Activated CD4-positive, alpha-beta T cell treated with anti-CD3 and anti-CD28 coated beads, Interleukin-10, Interleukin-2, amounts not matched to agents 100 ng/mL and 50 ng/mL, durations not matched to agents 16 hours and 8 hours (primary cell): ENCODE measurements around the gene GP9.
"Not testable (repeated sequence)": the region's sequence is repeated elsewhere in the genome, so short reads cannot be mapped to it uniquely, and the experiment has no call there.

Experiments
- DNase-seq: peaks from one replicate; pipeline ENCODE4 v3.0.0-alpha.2; 2020

GP9 gene

GRCh38 chr3:129052675-129053074 is 7.9 kb upstream of the GP9 start:
- DNase-seq = no peak

DNA sequence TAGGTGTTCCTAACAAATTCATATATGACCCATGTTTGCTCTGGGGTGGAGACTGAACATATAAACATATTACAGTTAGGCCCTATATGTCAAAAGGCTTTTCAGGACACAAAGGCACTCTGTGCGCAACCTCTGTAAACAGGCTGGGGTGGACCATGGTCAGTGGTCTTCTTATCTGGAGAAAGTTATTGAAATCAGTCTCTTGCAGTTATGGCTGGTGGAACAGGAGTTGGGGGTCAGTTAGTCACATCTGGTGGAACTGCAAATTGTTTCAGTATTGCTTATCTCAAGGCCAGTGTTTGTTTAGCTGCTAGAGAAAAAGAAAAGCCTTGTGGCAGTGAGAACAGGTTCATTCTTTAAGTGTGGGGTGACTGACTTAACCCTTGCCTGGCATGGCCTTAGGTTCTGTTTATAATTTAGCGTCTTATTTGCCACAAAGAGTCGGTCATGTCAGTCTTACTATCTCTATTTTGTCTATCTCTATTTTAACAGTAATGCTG is 5.9 kb upstream of the GP9 start:
- no peak for DNase-seq

- DNase-seq = no peak
Measured at GRCh38 chr3:129056451-129057173, 4.0 kb upstream of the GP9 start.

- no peak for DNase-seq
Measured at GRCh38 chr3:129057249-129057648, 3.3 kb upstream of the GP9 start.

GRCh38 chr3:129058441-129059200 is 2.0 kb upstream of the GP9 start:
- peak; percentile 27 for DNase-seq

- no peak for DNase-seq
Measured at GRCh38 chr3:129059311-129059958, 1.1 kb upstream of the GP9 start.

- no peak for DNase-seq
Measured at GRCh38 chr3:129061023-129061887, 676 bp downstream of the GP9 start.

GRCh38 chr3:129061888-129062834 is 1.6 kb downstream of the GP9 start:
- DNase-seq = no peak

GRCh38 chr3:129063091-129063640 is 2.6 kb downstream of the GP9 start:
- no peak for DNase-seq

DNA sequence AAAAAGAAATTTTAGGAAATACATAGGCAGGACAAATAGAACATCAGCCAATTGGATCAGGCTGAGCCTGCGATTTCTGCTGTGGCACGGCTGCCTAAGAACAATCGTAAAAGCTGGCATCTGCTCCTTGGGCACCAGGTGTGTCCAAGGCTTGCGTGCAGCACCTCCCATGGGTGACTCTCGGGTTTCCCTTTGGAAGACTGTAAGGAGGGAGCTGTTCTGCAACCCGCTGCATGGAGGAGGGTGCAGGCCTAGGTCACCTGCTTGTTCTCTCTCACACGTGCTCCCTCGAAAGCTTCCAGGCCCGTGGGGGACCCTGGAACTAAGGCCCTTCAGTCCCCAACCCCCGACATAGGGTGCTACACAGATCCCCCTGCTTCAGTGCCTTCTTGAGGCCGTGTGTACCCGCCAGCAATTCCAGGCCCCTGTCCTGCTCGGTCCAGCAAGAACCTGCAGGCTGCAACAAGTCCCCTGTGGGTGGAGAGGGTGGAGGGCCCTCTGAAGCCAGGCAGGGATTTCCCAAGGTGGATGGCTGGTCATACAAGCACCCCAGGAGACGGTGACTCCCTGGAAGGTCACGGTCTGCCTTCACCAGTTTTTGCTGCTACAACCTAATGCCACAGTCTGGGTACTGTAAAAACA is 3.4 kb downstream of the GP9 start:
- DNase-seq = no peak

- no peak for DNase-seq
Measured at GRCh38 chr3:129065016-129065719, 4.6 kb downstream of the GP9 start.

DNA sequence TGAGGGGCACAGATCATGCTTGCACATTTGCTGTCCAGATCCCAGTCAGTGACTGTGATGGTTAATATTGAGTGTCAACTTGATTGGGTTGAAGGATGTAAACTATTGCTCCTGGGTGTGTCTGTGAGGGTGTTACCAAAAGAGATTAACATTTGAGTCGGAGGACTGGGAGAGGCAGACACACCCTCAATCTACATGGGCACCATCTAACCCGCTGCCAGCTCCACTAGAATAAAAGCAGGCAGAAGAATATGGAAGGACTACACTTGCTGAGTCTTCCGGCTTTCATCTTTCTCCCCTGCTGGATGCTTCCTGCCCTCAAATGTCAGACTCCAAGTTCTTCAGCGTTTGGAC is 5.1 kb downstream of the GP9 start:
- DNase-seq = no peak

GRCh38 chr3:129067719-129068118 is 7.1 kb downstream of the GP9 start:
- peak; percentile 18 for DNase-seq

- DNase-seq = no peak
Measured at GRCh38 chr3:129068291-129068886, 7.8 kb downstream of the GP9 start.

- DNase-seq = not testable (repeated sequence)
Measured at GRCh38 chr3:129069313-129070085, 8.9 kb downstream of the GP9 start.

DNA sequence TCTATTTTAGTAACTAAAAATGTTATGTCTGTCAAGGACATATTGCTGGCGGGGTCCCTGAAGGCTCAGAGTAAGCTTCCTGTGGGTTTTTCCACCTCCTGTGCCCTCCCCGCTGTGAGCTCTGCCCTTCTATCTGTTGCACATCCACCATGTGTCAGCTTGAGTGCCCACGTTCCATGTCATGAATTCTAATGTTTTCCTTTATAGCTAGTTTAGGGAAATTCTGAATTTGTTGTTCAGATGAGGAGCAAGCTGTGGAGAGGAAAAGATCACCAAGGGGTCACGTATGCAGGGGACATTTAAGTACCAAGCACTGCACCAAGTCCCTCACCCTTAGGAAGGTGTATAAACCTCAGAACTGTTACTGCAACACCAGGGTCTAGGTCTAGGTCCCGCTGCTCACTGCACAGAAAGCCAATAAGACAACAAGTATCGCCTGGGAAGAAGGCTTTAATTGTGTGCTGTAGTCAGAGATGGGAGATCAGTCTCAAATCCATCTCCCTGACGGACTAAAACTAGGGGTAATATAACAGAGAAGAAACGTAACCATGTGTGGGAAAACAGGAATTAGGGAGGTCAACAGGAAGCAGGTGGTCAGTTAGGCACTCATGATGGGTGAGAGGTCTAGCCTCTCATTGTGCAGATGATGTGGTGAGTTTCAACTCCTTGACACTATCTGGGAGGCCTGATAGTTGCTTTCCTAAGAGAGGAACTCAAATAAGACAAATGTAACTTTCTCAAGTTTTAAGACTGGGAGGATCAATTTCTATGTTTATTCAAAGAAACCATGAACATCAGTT is 9.7 kb downstream of the GP9 start:
- DNase-seq = no peak

DNA sequence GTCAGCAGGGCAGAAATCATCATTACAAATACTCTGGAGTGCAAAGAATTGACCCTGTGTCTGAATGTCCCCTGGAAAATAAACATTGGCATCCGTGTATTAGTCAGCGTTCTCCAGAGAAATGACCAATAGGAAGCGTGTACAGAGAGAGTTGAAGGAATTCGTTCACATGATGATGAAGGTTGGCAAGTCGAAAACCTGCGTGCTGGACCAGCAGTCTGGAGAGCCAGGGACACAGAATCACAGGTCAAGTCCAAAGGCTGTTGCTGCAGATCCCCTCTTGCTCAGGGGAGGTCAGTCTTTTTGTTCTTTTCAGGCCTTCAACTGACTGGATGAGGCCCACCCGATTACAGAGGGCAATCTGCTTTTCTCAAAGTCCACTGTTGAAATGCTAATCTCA is 16.6 kb downstream of the GP9 start:
- DNase-seq = no peak

- DNase-seq = no peak
Measured at GRCh38 chr3:129078510-129078909, 17.9 kb downstream of the GP9 start.
